Measurements from ENCODE around the gene SDK2.

SDK2 gene

DNA sequence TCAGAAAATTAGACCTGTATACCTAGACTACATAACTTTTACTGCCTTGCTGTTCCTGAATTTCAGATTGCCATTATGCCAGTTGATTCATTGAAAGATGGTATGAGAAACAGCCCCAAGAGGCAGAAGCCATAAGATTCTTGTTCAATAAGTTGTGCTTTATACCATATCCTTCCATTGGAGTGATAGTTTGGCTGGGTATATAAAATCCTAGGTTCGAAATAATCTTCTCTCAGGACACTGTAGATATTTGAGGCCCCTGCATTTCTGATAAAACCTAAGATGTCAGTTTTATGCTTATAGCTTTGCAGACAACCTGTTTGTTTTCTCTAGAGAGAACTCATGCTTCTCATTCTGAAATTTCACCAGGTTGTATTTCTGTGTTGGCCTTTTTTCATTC is 9.6 kb upstream of the SDK2 start:
- no peak for DNase-seq

- no peak for DNase-seq
Observed at GRCh38 chr17:73652886-73653480, 8.7 kb upstream of the SDK2 start.

GRCh38 chr17:73650617-73651200 is 6.5 kb upstream of the SDK2 start:
- DNase-seq, result no peak

DNA sequence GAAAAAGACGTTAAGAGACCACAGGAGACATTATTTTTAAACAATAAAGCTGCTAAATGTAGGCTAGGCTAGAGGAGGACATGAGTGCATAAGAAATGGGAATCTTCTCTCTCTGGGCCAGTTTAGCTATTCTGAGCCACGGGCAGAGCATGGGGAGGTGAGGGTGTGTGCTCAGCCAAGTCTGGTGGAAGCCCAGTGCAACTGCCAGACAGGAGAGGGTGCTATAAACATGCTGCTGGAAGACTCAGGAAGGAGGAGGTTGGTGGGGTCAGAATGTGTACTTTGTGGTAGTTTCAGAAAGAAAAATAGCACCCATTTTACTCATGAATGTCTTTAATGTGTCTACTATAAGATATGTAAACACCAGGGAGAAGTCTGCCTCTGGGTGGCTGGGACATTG is 5.9 kb upstream of the SDK2 start:
- no peak for DNase-seq

GRCh38 chr17:73648974-73649373 is 4.7 kb upstream of the SDK2 start:
- no peak for DNase-seq

DNA sequence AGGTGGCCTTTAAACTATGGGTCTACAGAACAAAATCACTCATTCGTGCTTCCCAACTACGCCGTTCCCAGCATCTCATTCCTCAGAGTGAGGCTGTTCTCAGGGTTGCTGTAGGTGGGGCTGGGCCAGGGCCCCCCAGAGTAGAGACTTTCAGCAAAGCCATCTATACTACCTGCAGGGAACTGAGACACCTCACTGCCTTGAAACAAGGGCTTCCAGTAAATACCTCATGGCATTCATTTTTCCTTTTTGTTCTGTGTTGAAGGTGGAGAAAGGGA is 4.2 kb upstream of the SDK2 start:
- no peak for DNase-seq

GRCh38 chr17:73647772-73648542 is 3.7 kb upstream of the SDK2 start:
- no peak for DNase-seq

DNA sequence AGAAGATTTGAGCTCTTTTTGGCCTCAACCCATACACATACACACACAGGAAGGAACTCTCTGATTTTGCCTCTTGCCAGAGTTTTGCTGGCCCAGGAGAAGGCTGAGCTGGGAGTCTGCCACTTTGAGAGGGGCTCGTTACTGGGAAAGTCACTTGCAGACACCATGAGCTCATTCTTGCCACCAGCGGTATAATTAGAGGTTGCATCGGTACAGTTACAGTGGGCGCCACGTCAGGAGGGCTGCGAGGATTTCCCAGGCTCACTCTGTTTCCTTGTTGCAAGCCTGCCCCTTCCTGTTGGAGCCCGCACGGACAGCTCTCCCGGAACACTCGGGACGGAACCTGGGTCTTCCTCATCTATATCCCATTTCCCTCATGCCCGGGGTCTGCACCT is 3.1 kb upstream of the SDK2 start:
- no peak for DNase-seq

- DNase-seq, result no peak
Observed at GRCh38 chr17:73646409-73647300, 2.4 kb upstream of the SDK2 start.

DNA sequence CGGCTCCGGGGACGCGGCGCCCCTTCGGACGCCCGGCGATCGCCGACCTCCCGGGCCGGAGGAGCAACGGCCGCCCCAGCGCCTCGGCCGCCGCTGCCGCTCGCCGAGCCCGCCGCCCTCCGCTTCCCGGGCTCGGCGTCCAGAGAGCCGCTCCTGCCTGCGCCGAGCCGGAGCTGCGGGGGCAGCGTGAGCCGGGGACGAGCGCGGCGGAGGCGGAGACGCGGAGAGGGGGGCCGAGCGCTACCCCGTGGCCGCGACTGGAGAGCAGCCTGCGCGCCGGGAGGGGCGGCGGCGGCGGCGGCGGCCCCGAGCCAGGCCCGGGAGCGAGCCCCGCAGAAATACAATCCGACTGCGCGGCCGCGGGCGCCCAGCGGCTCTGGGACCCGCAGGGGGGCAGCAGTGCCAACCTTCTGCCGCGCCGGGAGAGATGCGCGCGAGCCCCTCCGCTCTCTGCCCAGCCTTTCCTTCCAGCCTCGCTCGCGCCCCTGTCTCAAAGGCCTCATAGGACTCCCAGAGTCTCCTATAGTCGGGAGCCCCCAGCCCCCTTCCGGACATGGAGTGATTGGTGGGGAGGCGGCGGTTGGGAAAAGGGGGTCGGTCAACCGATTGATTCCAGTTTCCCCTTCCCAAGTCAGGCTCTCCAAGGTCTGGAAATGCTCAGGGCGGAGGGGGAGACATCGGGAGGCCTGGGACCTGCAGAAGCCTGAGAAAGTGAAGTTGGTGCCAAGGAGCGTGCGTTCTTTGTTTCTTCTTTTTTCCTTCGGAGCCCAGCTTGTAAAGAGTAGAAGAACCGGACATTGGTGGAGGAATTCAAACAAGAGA is 1.0 kb upstream of the SDK2 start:
- peak; percentile 43 for DNase-seq

DNA sequence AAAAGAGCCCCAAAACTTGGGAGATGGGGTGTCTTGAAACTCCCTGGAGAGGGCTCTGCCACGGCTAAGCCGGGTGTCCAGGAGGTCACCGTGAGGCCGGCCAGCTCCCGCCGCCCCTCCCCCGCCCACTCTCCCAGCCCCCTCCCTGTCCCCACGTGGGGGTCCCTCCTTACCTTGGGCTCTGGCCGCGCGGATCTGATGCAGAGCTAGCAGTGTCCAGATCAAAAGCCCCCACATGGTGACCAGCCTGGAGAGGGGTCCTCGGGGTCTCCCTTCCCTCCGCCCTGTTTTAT is 447 bp downstream of the SDK2 start:
- DNase-seq, result no peak

DNA sequence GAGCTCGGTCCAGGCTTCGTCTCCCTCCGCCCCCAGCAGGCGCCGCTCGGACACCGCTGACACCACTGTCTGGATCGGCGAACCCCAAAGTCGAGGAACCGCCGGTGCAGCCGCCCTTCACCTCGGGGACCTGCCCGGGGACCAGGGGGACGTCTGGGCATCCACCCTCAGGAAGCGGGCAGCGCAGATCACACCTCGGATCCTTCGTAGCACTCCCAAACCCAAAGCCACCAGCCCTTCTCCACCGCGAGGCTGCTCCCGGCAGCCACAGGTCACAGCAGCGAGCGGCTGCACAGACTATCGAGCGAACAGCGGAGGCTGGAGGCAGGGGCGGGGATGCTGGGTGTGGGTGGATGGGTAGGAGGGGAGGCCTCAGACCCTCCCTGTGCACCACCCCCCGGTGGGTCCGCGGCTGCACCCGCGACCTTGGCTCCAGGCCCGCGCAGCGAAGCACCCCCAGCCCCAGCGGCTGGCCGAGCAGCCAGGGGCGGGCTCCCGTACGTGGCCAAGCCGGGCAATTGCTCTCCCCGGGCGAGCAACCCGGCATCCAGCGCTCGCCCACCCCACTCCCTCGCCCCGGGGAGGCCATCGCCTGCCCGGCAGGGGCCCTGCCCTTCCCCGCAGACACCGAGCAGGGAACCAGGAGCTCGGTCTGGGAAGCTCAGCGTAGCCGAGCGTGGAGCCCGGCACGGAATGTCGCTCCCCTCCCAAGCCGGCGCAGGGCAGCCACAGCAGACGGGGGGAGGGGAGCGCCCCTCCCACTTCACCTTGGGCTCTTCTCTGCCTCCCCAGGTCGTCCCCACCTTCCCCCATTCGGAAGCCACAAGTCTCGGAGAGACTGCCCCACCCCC is 1.0 kb downstream of the SDK2 start:
- no peak for DNase-seq

- DNase-seq, result no peak
Observed at GRCh38 chr17:73642659-73643000, 1.6 kb downstream of the SDK2 start.

DNA sequence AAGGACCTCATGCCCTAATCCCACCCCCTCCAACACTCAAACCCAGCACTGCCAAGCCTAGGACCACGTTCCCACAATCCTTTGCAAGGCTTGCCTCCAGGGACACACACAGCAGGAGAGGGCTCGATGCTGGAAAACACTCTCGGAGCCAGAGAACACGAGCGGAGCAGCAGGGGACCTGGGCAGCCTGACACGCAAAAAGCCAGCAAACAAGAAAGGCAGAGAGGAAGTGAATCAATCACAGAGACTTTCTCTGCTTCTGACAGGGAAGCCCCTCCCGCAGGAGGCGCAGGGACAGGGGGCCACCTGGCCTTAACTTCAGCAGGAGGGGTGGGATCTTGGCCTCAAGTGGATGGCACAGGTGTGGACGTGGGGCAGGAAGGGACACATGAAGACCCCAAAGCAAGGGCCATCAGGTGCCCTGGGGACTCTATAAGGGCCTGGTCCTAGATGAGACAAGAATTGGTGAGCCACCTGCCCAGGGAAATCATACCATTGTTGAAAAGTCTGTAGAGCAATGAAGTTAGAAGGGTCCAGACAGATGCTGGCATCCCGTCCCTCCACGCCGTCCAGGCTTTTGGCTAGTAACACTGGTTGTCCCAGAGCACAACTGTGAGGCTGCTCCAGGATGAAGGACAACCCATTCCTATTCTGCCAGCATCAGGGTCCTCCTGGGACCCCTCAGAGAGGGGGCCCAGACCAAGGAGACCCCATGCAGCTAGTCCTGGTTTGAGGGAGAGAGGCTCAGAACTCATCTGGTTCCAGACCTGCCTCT is 2.2 kb downstream of the SDK2 start:
- no peak for DNase-seq

- no peak for DNase-seq
Observed at GRCh38 chr17:73640691-73641090, 3.6 kb downstream of the SDK2 start.

GRCh38 chr17:73639932-73640331 is 4.3 kb downstream of the SDK2 start:
- no peak for DNase-seq

- DNase-seq, result no peak
Observed at GRCh38 chr17:73639322-73639721, 4.9 kb downstream of the SDK2 start.

- DNase-seq, result no peak
Observed at GRCh38 chr17:73638556-73638955, 5.7 kb downstream of the SDK2 start.

GRCh38 chr17:73637866-73638265 is 6.4 kb downstream of the SDK2 start:
- no peak for DNase-seq

DNA sequence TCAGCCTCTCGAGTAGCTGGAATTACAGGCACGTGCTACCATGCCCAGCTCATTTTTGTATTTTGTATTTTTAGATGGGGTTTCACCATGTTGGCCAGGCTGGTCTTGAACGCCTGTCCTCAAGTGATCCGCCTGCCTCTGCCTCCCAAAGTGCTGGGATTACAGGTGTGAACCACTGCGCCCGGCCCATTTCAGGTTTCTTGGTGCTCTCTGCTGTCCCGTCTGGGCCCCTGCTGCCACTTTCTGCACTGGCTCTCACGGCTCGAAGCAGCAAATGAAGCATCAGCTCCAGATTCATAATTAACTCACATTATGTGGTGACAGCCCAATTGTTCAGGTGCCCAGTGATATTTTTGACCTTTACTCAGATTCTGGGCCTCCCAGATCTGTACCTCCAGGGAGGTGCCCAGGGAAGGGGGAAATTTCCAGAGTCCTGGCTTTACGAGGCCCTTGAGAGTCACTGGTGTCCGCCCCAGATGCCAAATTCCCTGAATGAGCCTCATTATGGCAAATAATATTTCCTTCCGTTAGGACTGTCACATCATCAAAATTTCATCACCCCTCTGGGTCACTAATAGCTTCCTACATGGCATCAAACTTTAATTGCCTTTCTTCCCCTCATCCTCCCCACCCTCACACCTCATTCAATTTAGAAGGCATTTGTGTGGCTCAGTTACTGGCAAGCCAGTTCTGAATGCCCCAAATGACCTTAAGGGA is 9.0 kb downstream of the SDK2 start:
- DNase-seq, result no peak

DNA sequence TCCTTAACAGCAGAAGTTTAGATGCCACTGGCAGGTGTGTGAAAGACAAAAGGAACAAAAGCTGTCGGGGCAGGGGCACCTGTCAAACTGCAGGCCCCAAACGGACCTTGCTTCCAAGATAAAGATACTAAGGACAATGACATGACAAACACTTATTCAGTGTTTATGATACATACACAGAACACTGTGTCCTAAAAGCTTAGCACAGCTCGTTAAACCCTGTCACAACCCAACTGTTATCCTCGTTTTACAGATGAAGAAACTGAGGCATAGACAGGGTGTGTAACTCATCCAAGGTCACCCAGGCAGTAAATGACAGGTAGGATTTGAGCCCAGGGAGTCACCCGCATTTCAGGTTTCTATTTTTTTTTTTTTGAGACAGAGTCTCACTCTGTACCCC is 9.6 kb downstream of the SDK2 start:
- no peak for DNase-seq

All from suppressor macrophage treated with lipopolysaccharide for 4 hours (primary cell).